ENCODE measurements around the gene OPA3.

GRCh38 chr19:45500918-45501729, 83.5 kb downstream of the OPA3 start:
- no peak for TF ChIP-seq CTCF (IDR thresholded peaks at IDR 0.05)
- TF ChIP-seq POLR2AphosphoS5 (IDR thresholded peaks at IDR 0.05), result no peak
